Neutrophil (primary cell): ENCODE data around the gene PRDM16.

Experiments used
- H3K27ac ChIP-seq: fragments of 200-600 bp; sonication (generic); 2 replicates; pipeline ENCODE4 v1.5.1; 2016; ENCODE audit warnings: mild to moderate bottlenecking, moderate library complexity
- H3K27me3 ChIP-seq: fragments of 200-600 bp; sonication (generic); 2 replicates; pipeline ENCODE4 v1.6.0; 2016; ENCODE audit warnings: mild to moderate bottlenecking
- H3K36me3 ChIP-seq: fragments of 200-600 bp; sonication (generic); 2 replicates; pipeline ENCODE4 v1.5.1; 2017
- H3K4me1 ChIP-seq, 2 experiments: fragments of 200-600 bp in 1 of 2; sonication (generic) in 1 of 2; 1 replicate in 1 of 2; 2 replicates in 1 of 2; pipeline versions ENCODE4 v1.5.1 to v1.6.1; 2013 to 2016; ENCODE audit warnings: low read depth in 1 of 2, low read length in 1 of 2, mild to moderate bottlenecking in 1 of 2, moderate library complexity in 1 of 2; ENCODE audit not compliant: control insufficient read depth in 1 of 2, insufficient read depth in 1 of 2
- H3K4me3 ChIP-seq, 2 experiments: fragments of 200-600 bp in 1 of 2; sonication (generic) in 1 of 2; 1 replicate in 1 of 2; 2 replicates in 1 of 2; pipeline ENCODE4 v1.5.1; 2013 to 2016; ENCODE audit warnings: low read depth in 1 of 2, low read length in 1 of 2, mild to moderate bottlenecking in 1 of 2, moderate library complexity in 1 of 2
- H3K9me3 ChIP-seq: fragments of 200-600 bp; sonication (generic); 2 replicates; pipeline ENCODE4 v1.5.1; 2016
- TF ChIP-seq, protein P1 (sequence below): fragments of 200-600 bp; sonication (generic); IDR thresholded peaks from 2 replicates; pipeline ENCODE4 v1.5.1; 2016; ENCODE audit warnings: antibody characterized with exemption

The PRDM16 gene

DNA sequence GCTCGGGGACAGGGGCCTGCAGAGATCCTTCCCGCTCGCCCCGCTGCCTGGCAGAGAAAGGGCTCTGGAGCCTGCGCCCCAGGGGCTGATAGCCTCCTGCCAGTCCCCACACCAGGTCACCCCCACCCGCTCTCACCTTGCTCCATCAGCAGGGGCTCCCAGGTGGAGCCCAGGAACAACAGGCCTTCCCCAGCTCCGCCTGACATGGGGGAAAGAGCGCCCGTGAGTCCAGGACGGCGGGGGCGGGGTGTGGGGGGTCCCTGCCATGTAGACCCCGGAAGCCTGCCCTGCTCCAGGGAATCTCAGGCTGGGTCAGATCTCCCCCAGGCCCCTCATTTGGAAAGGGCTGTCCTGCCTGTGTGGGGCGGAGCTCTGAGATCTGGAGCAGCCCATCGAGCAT lies 166.5 kb downstream of the PRDM16 start:
- TF ChIP-seq, protein P1, sequence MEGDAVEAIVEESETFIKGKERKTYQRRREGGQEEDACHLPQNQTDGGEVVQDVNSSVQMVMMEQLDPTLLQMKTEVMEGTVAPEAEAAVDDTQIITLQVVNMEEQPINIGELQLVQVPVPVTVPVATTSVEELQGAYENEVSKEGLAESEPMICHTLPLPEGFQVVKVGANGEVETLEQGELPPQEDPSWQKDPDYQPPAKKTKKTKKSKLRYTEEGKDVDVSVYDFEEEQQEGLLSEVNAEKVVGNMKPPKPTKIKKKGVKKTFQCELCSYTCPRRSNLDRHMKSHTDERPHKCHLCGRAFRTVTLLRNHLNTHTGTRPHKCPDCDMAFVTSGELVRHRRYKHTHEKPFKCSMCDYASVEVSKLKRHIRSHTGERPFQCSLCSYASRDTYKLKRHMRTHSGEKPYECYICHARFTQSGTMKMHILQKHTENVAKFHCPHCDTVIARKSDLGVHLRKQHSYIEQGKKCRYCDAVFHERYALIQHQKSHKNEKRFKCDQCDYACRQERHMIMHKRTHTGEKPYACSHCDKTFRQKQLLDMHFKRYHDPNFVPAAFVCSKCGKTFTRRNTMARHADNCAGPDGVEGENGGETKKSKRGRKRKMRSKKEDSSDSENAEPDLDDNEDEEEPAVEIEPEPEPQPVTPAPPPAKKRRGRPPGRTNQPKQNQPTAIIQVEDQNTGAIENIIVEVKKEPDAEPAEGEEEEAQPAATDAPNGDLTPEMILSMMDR: no peak
- H3K27ac ChIP-seq: no peak overlapping the region
- H3K9me3 ChIP-seq: no peaks in the 10 kb centered on the region
- no peaks in the 10 kb centered on the region for H3K27me3 ChIP-seq
- no peaks in the 10 kb centered on the region for H3K36me3 ChIP-seq
- no peaks in the 10 kb centered on the region for H3K4me1 ChIP-seq
- H3K4me3 ChIP-seq: no peak overlapping the region

DNA sequence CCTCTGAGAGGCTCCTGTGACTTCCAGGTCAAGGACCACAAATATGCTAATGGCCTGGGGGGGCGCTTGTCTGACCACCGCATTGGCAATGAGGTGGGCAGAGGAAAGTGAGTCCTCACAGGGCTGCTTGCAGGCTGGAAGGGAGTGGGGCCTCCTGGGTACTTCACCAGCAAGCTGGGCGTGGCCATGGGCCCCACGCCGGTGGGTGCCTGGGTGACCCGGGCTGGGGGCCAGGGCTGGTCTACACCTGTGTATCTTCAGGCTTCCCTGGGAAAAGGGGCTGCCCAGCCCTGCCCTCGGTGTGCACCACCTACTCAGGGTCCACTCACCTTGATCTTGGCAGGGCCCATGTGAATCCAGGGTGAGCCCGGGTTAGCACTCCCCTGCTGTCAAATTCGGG lies 167.4 kb downstream of the PRDM16 start:
- Histone ChIP-seq H3K9me3 (no peaks in the 10 kb centered on the region), H3K4me3 (no peak overlapping the region), H3K27me3 (no peaks in the 10 kb centered on the region), H3K36me3 (no peaks in the 10 kb centered on the region), H3K4me1 (no peaks in the 10 kb centered on the region), H3K27ac (no peak overlapping the region)
- TF ChIP-seq, protein P1: no peak

DNA sequence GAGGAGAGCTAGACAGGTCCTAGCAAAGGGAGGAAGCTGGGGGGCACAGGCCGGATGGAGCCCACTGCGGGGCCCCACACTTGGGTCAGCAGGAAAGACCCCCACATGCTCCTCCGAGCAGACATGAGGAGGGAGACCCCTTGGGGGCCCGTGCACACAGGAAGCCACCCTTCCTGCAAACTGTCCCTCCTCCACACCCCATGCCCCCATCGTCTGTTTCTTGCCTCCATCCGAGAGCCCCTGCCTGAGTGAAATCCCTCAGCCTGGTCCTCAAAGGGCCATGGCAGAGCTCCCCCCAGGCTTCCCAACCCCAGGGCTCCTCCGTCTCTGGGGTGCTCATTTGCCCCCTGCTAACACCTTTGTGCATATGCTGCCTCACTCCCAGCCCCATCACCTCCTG lies 168.0 kb downstream of the PRDM16 start:
- no peak overlapping the region for H3K4me3 ChIP-seq
- no peaks in the 10 kb centered on the region for H3K36me3 ChIP-seq
- no peaks in the 10 kb centered on the region for H3K4me1 ChIP-seq
- no peaks in the 10 kb centered on the region for H3K27me3 ChIP-seq
- no peak overlapping the region for H3K27ac ChIP-seq
- TF ChIP-seq, protein P1: no peak
- no peaks in the 10 kb centered on the region for H3K9me3 ChIP-seq

DNA sequence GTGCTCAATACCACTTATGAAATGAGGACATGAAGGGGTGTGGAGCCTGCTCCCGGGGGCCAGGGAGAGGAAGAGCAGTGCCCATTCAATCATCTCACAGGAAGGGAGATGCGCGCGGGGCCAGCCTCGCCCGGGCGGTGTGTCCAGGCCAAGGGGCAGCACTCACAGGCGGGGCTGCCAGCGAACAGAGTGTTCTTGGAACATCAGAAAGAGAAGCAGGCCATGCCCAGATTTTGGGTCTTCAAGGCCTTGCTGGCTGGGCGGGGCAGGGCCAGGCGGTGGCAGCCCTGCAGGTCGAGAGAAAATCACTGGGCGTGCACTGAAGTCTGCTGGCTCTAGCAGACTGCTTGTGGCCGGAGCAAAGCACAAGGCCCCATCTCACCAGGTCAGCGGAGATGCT lies 168.6 kb downstream of the PRDM16 start:
- TF ChIP-seq, protein P1: no peak
- H3K27ac ChIP-seq: no peak overlapping the region
- no peaks in the 10 kb centered on the region for H3K4me1 ChIP-seq
- no peaks in the 10 kb centered on the region for H3K36me3 ChIP-seq
- no peaks in the 10 kb centered on the region for H3K27me3 ChIP-seq
- H3K4me3 ChIP-seq: no peak overlapping the region
- no peaks in the 10 kb centered on the region for H3K9me3 ChIP-seq

DNA sequence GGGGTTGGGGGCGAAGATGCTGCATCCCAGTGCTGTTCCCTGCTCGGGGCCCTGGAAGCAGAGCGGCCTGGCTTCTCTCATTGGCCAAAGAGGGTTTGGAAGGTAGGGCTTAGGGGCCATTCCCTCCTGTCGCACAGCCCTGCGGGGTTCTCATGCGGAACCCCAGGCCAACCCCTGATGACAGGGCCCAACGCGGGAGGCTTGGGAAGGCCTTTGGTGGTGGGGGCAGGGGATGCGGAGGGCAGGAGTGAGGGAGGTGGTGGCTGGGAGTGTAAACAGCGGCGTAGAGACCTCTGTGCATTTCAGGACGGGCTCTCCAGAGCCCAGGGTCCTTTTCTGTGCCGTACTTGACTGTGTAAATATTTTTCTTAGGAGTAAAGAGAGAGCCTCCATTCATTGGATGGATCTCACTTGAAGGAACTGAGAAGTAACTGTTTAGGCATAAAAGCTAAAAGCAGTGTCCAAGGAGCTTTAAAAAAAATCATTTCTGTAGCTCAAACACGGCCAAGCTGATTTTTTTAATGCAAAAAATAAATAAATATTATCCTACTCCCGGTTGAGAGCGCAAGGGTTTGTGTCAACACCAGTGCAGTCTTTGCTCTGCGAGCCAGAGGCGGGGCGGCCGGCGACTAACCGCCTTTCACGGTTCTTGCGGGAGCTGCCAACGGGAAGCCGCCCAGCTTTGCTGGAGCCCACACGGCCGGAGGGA lies 169.1 kb downstream of the PRDM16 start:
- Histone ChIP-seq H3K9me3 (no peaks in the 10 kb centered on the region), H3K4me3 (no peak overlapping the region), H3K36me3 (no peaks in the 10 kb centered on the region), H3K27me3 (no peaks in the 10 kb centered on the region), H3K4me1 (no peaks in the 10 kb centered on the region), H3K27ac (no peak overlapping the region)
- TF ChIP-seq, protein P1: no peak
